Keratinocyte (primary cell): ENCODE measurements around the gene SARNP. TPM values are rescaled to one million over a fixed set of nuclear protein-coding genes. Genes with fewer than 3 reads are reported as not detected.

Experiments
- DNase-seq: peaks from one replicate; pipeline ENCODE4 v3.0.0-alpha.2; 2011; ENCODE audit warnings: low read depth, missing footprints, low spot score
- FAIRE-seq: peaks from 2 replicates; lab custom pipeline; 2011; peaks lifted over from hg19 to GRCh38; lab: Jason Lieb, UNC
- H2AFZ ChIP-seq: 2 replicates; pipeline ENCODE4 v1.6.0; 2012; ENCODE audit warnings: low read length, control low read depth, inconsistent platforms; ENCODE audit not compliant: control insufficient read depth
- H3K27ac ChIP-seq: 2 replicates; pipeline ENCODE4 v1.5.1; 2011; ENCODE audit warnings: low read length; ENCODE audit not compliant: control insufficient read depth, insufficient read depth
- H3K27me3 ChIP-seq: 3 replicates; pipeline ENCODE4 v1.6.0; 2011; ENCODE audit warnings: low read length; ENCODE audit not compliant: control insufficient read depth, insufficient read depth; ENCODE audit errors: extremely low read depth
- H3K36me3 ChIP-seq, 2 experiments: 2 replicates in 1 of 2; 3 replicates in 1 of 2; pipeline ENCODE4 v1.5.1; 2011; ENCODE audit warnings: low read length in 2 of 2, mild to moderate bottlenecking in 1 of 2; ENCODE audit not compliant: control insufficient read depth in 2 of 2, insufficient read depth in 2 of 2; ENCODE audit errors: extremely low read depth in 1 of 2
- H3K4me1 ChIP-seq: 3 replicates; pipeline ENCODE4 v1.5.1; 2011; ENCODE audit warnings: low read length; ENCODE audit not compliant: control insufficient read depth, insufficient read depth; ENCODE audit errors: extremely low read depth
- H3K4me2 ChIP-seq: 3 replicates; pipeline ENCODE4 v1.6.0; 2011; ENCODE audit warnings: low read depth, low read length; ENCODE audit not compliant: control insufficient read depth, insufficient read depth; ENCODE audit errors: extremely low read depth
- H3K4me3 ChIP-seq, 3 experiments: fragments of 200-600 bp in 1 of 3; sonication (generic) in 1 of 3; 2 replicates in 2 of 3; 3 replicates in 1 of 3; pipeline ENCODE4 v1.5.1; 2011 to 2016; ENCODE audit warnings: low read length in 3 of 3, mild to moderate bottlenecking in 3 of 3, control low read depth in 2 of 3, inconsistent platforms in 1 of 3, low read depth in 1 of 3, mixed read lengths in 1 of 3, mixed run types in 1 of 3, moderate library complexity in 1 of 3; ENCODE audit not compliant: control insufficient read depth in 2 of 3, insufficient read depth in 2 of 3; ENCODE audit errors: extremely low read depth in 1 of 3
- H3K79me2 ChIP-seq: 2 replicates; pipeline ENCODE4 v1.6.0; 2012; ENCODE audit warnings: low read length; ENCODE audit not compliant: control insufficient read depth, insufficient read depth
- H3K9ac ChIP-seq: 3 replicates; pipeline ENCODE4 v1.6.0; 2011; ENCODE audit warnings: low read length; ENCODE audit not compliant: control insufficient read depth, insufficient read depth; ENCODE audit errors: extremely low read depth
- H3K9me1 ChIP-seq: 3 replicates; pipeline ENCODE4 v1.6.0; 2011; ENCODE audit warnings: low read length; ENCODE audit not compliant: control insufficient read depth, insufficient read depth; ENCODE audit errors: extremely low read depth
- H3K9me3 ChIP-seq: 2 replicates; pipeline ENCODE4 v1.5.1; 2012; ENCODE audit warnings: low read depth, low read length; ENCODE audit not compliant: control insufficient read depth
- H4K20me1 ChIP-seq: 3 replicates; pipeline ENCODE4 v1.6.0; 2011; ENCODE audit warnings: low read length; ENCODE audit not compliant: control insufficient read depth, insufficient read depth; ENCODE audit errors: extremely low read depth
- CTCF ChIP-seq, 3 experiments: IDR thresholded peaks in 1 of 3; conservative IDR thresholded peaks in 1 of 3; optimal IDR thresholded peaks in 1 of 3; 2 replicates in 2 of 3; 3 replicates in 1 of 3; pipeline versions ENCODE3 to v1.5.1; 2011; ENCODE audit warnings: low read length in 3 of 3, mild to moderate bottlenecking in 3 of 3, moderate library complexity in 2 of 3, control low read depth in 1 of 3, inconsistent platforms in 1 of 3; ENCODE audit not compliant: insufficient read depth in 2 of 3; ENCODE audit errors: extremely low read depth in 1 of 3
- EZH2 ChIP-seq: IDR thresholded peaks from one replicate; pipeline ENCODE4 v1.6.1; 2012; ENCODE audit warnings: inconsistent platforms, mild to moderate bottlenecking, low read length, moderate library complexity
- dilution Hi-C: fragments of 300-500 bp; cut with MboI; formaldehyde crosslinking; loops from one replicate; pipeline ENCODE4 v1.7.0; 2020; ENCODE audit warnings: low sequenced_read_pairs; ENCODE audit not compliant: extremely low pct_ligation_motif_present
- polyA plus RNA-seq, 5 experiments: library from polyadenylated mRNA; depleted of rRNA in 3 of 5; stranded (reverse) in 3 of 5; stranded (forward) in 1 of 5; unstranded in 1 of 5; fragments of >200 nt; gene quantifications; 1 replicate in 1 of 5; 2 replicates in 3 of 5; 3 replicates in 1 of 5; pipeline versions ENCODE4 v1.2.1 to v1.2.3, GENCODE V29; 2011 to 2012; ENCODE audit warnings: missing spikeins in 2 of 5, low read depth in 1 of 5, low replicate concordance in 1 of 5

The SARNP gene
- polyA plus RNA-seq, 1 donor (not counting 4 experiments of a cell fraction or from before 2014, with no cell fraction given) = 168 TPM

GRCh38 chr12:55844961-55845360 lies 27.4 kb upstream of the SARNP start:
- H3K27me3 ChIP-seq = no peaks in the 10 kb centered on the region
- peaks cover 21% of the 10 kb centered on the region for H3K4me1 ChIP-seq
- no peak for DNase-seq
- peaks cover 0 to 2% of the 10 kb centered on the region in 2 experiments for H3K36me3 ChIP-seq
- H3K9me1 ChIP-seq = no peaks in the 10 kb centered on the region
- no peak overlapping the region for H2AFZ ChIP-seq
- TF ChIP-seq EZH2 = no peak
- no peak overlapping the region for H3K9ac ChIP-seq
- dilution Hi-C loops = no loop called here
- H3K27ac ChIP-seq = no peak overlapping the region
- no peaks in the 10 kb centered on the region for H3K79me2 ChIP-seq
- FAIRE-seq = no peak
- H3K4me2 ChIP-seq = no peak overlapping the region
- no peak overlapping the region for H3K4me3 ChIP-seq
- no peaks in the 10 kb centered on the region for H3K9me3 ChIP-seq
- H4K20me1 ChIP-seq = no peaks in the 10 kb centered on the region

- DNase-seq = no peak
- Histone ChIP-seq H3K4me3 (no peak overlapping the region), H3K4me2 (no peak overlapping the region), H3K9ac (no peak overlapping the region), H2AFZ (no peak overlapping the region), H4K20me1 (no peaks in the 10 kb centered on the region), H3K79me2 (no peaks in the 10 kb centered on the region), H3K9me1 (no peaks in the 10 kb centered on the region), H3K27me3 (no peaks in the 10 kb centered on the region), H3K36me3 (peaks cover 0 to 2% of the 10 kb centered on the region in 2 experiments), H3K9me3 (no peaks in the 10 kb centered on the region), H3K4me1 (peaks cover 21% of the 10 kb centered on the region), H3K27ac (no peak overlapping the region)
- FAIRE-seq = no peak
- no peak for TF ChIP-seq CTCF (optimal IDR thresholded peaks at IDR 0.05 in 1 of 3, IDR thresholded peaks at IDR 0.05 in 1 of 3, conservative IDR thresholded peaks at IDR 0.05 in 1 of 3; ENCODE audit: extremely low read depth in 1 of 3, insufficient read depth in 2 of 3, low read length in 3 of 3)
- no peak for TF ChIP-seq EZH2
- dilution Hi-C loops = no loop called here
Observed at GRCh38 chr12:55843431-55843830, 25.9 kb upstream of the SARNP start.
